SU-DHL-6 (cell line): ENCODE results near the gene ELMOD3.
"Not testable (repeated sequence)": the region's sequence is repeated elsewhere in the genome, so short reads cannot be mapped to it uniquely, and the experiment has no call there.

ENCODE experiments used
- H2AFZ ChIP-seq: fragments of 200-600 bp; sonication (generic); 2 replicates; pipeline ENCODE4 v1.6.1; 2014; ENCODE audit warnings: low read depth, mild to moderate bottlenecking, moderate library complexity, mixed read lengths, antibody characterized with exemption, low read length; ENCODE audit not compliant: severe bottlenecking
- H3F3A ChIP-seq: fragments of 200-600 bp; shearing (Covaris generic); 2 replicates; pipeline ENCODE4 v1.6.0; 2016; ENCODE audit warnings: antibody characterized with exemption, mild to moderate bottlenecking; ENCODE audit not compliant: insufficient read depth
- H3K27ac ChIP-seq: fragments of 200-600 bp; sonication (generic); 2 replicates; pipeline ENCODE4 v1.5.1; 2016; ENCODE audit warnings: low read depth, mild to moderate bottlenecking, low read length, moderate library complexity, mixed read lengths
- H3K27me3 ChIP-seq: fragments of 200-600 bp; sonication (generic), shearing (Covaris generic); 2 replicates; pipeline ENCODE4 v1.6.0; 2014; ENCODE audit warnings: mild to moderate bottlenecking, low read length
- H3K36me3 ChIP-seq: fragments of 200-600 bp; sonication (generic); 2 replicates; pipeline ENCODE4 v1.6.1; 2014; ENCODE audit warnings: mild to moderate bottlenecking, low read length, mixed read lengths
- H3K4me2 ChIP-seq: fragments of 300-600, 200-600 bp; shearing (Covaris generic), sonication (generic); 2 replicates; pipeline ENCODE4 v1.6.0; 2014; ENCODE audit warnings: low read length, low read depth, mild to moderate bottlenecking; ENCODE audit not compliant: poor library complexity, severe bottlenecking
- H3K4me3 ChIP-seq: fragments of 200-600 bp; sonication (generic); 2 replicates; pipeline ENCODE4 v1.5.1; 2014; ENCODE audit warnings: antibody characterized with exemption, low read length, mild to moderate bottlenecking, mixed read lengths; ENCODE audit not compliant: insufficient read depth, poor library complexity, severe bottlenecking
- H3K79me2 ChIP-seq: fragments of 200-600 bp; sonication (generic); 2 replicates; pipeline ENCODE4 v1.6.1; 2014; ENCODE audit warnings: mild to moderate bottlenecking, low read length, moderate library complexity; ENCODE audit not compliant: insufficient read depth
- H3K9ac ChIP-seq: fragments of 200-600 bp; sonication (generic); 2 replicates; pipeline ENCODE4 v1.7.0; 2014; ENCODE audit warnings: mild to moderate bottlenecking, low read length
- H3K9me2 ChIP-seq: fragments of 200-600 bp; sonication (generic); replicated peaks from 2 replicates; pipeline ENCODE4 v1.6.1; 2014; ENCODE audit warnings: low read length; ENCODE audit not compliant: insufficient read depth
- H3K9me3 ChIP-seq: fragments of 200-600 bp; sonication (generic); 2 replicates; pipeline ENCODE4 v1.6.1; 2014; ENCODE audit warnings: low read length, mixed read lengths; ENCODE audit not compliant: insufficient read depth
- H4K20me1 ChIP-seq: fragments of 200-600 bp; sonication (generic); 2 replicates; pipeline ENCODE4 v1.6.1; 2014; ENCODE audit warnings: low read depth, mild to moderate bottlenecking, antibody characterized with exemption, low read length, moderate library complexity, mixed read lengths
- CTCF ChIP-seq: fragments of 200-600 bp; sonication (generic); IDR thresholded peaks from one replicate; pipeline ENCODE4 v1.5.1; 2017; ENCODE audit warnings: antibody characterized with exemption, mild to moderate bottlenecking, low read length, moderate library complexity; ENCODE audit not compliant: insufficient read depth, poor library complexity, severe bottlenecking
- EZH2phosphoT487 ChIP-seq: fragments of 200-600 bp; sonication (generic), shearing (Covaris generic); conservative IDR thresholded peaks from 2 replicates; pipeline ENCODE4 v1.6.1; 2018; ENCODE audit warnings: mild to moderate bottlenecking, antibody characterized with exemption, low read length, moderate library complexity, mixed read lengths

ELMOD3 gene

GRCh38 chr2:85312404-85312803 is 42.2 kb upstream of the ELMOD3 start:
- H3K4me3 ChIP-seq: no peak overlapping the region
- no peaks in the 10 kb centered on the region for H3K36me3 ChIP-seq
- TF ChIP-seq EZH2phosphoT487 (no peak), CTCF (no peak)
- no peaks in the 10 kb centered on the region for H3K9me2 ChIP-seq
- no peak overlapping the region for H3K4me2 ChIP-seq
- no peak overlapping the region for H3K9ac ChIP-seq
- H2AFZ ChIP-seq: no peak overlapping the region
- H3F3A ChIP-seq: peaks cover 16% of the 10 kb centered on the region; the same call in 1 of the 2 replicates
- no peaks in the 10 kb centered on the region for H3K79me2 ChIP-seq
- no peaks in the 10 kb centered on the region; the same call in 1 of the 2 replicates for H4K20me1 ChIP-seq
- H3K27me3 ChIP-seq: no peaks in the 10 kb centered on the region
- H3K27ac ChIP-seq: no peak overlapping the region
- no peaks in the 10 kb centered on the region for H3K9me3 ChIP-seq

GRCh38 chr2:85314884-85315242 is 39.7 kb upstream of the ELMOD3 start:
- Histone ChIP-seq H3K9me2 (no peaks in the 10 kb centered on the region), H3K36me3 (peaks cover 5% of the 10 kb centered on the region; the same call in 1 of the 2 replicates), H3K9ac (no peak overlapping the region), H3K27me3 (no peaks in the 10 kb centered on the region), H3K4me3 (no peak overlapping the region), H3K9me3 (no peaks in the 10 kb centered on the region), H3F3A (peaks cover 25% of the 10 kb centered on the region; the same call in 1 of the 2 replicates), H4K20me1 (peaks cover 12% of the 10 kb centered on the region), H3K27ac (no peak overlapping the region), H2AFZ (no peak overlapping the region), H3K79me2 (peaks cover 19% of the 10 kb centered on the region), H3K4me2 (no peak overlapping the region)
- TF ChIP-seq EZH2phosphoT487: no peak
- TF ChIP-seq CTCF: no peak

- peaks cover 12% of the 10 kb centered on the region; the same call in 1 of the 2 replicates for H3K36me3 ChIP-seq
- peaks cover 16% of the 10 kb centered on the region for H4K20me1 ChIP-seq
- H3K9ac ChIP-seq, H3K27ac ChIP-seq, H3K27me3 ChIP-seq, H3K4me2 ChIP-seq, H2AFZ ChIP-seq, H3K4me3 ChIP-seq, H3K9me2 ChIP-seq, H3K9me3 ChIP-seq: not testable (repeated sequence)
- peaks cover 19% of the 10 kb centered on the region; the same call in 1 of the 2 replicates for H3F3A ChIP-seq
- peaks cover 30% of the 10 kb centered on the region for H3K79me2 ChIP-seq
Measured at GRCh38 chr2:85315921-85316320, 38.6 kb upstream of the ELMOD3 start.

- Histone ChIP-seq H3K36me3 (peaks cover 32% of the 10 kb centered on the region; the same call in 1 of the 2 replicates), H3K4me3 (no peak overlapping the region), H3K79me2 (peaks cover 55% of the 10 kb centered on the region), H3K27ac (no peak overlapping the region), H3K27me3 (no peaks in the 10 kb centered on the region), H3K9ac (no peak overlapping the region), H3K4me2 (no peak overlapping the region), H3K9me2 (no peaks in the 10 kb centered on the region), H3K9me3 (no peaks in the 10 kb centered on the region), H4K20me1 (peaks cover 30% of the 10 kb centered on the region), H3F3A (peaks cover 15% of the 10 kb centered on the region; the same call in 1 of the 2 replicates), H2AFZ (no peak overlapping the region)
- TF ChIP-seq CTCF (no peak), EZH2phosphoT487 (no peak)
Measured at GRCh38 chr2:85318222-85319074, 36.1 kb upstream of the ELMOD3 start.
